ENCODE results near the gene C3orf80.
"Not testable (repeated sequence)": the region's sequence is repeated elsewhere in the genome, so short reads cannot be mapped to it uniquely, and the experiment has no call there.

C3orf80 gene

DNA sequence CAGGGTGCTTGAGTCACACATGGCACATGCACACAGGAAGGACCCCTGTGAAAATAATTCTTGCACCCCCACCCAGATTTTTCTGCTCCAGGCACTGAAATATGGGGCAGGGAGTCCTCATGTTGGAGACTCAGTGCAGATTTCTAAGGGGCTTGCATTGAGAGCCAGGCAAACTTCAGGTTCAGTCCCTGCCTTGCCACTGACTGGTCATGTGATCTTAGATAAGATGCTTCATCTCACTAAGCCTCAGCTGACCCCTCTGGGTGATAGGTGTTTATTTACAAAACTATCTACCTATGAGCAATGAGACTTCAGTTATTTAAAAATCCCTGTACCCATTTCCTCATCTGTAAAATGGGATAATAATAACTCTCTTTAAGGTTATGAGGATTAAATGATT, 30.1 kb upstream of the C3orf80 start:
- ATAC-seq (ENCODE audit: low read depth), result no peak

DNA sequence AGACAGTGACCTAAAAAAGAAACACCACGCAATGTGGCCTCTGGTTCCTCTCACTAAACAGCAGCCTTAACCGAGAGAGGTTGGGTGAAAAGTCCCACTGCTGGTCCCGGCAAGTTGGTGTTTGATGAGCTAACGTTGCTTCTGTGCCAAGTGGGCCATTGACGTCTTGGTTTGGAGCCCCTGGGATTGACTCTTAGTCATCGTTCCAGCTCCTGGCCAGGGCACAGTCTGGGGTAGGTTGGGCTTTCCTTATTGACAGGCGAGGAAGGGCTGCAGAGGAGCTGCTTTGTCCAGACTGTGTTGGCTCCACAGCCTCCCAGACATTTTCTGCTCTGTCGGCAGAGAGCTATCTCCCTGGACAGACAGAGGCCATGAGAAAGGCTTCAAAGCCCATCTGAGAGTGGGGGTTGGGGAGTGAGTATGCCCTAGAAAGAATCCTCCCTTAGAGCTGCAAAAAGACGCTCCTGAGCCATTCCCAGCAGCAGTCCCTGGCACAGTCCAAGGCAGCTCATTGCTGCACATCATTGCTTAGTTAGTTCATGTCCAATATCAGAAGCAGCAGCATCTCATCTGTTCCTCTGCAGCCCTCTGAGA, 28.6 kb upstream of the C3orf80 start:
- Mint-ChIP-seq H3K9me3 (no peaks in the 10 kb centered on the region), H3K36me3 (no peaks in the 10 kb centered on the region), H3K4me3 (no peak overlapping the region), H3K4me1 (no peaks in the 10 kb centered on the region), H3K27ac (no peak overlapping the region), H3K27me3 (no peaks in the 10 kb centered on the region)
- DNase-seq (ENCODE audit: low spot score in 2 of 2) (no peak), ATAC-seq (ENCODE audit: low read depth) (no peak)

More for the DNA sequence above, 30.1 kb upstream of the C3orf80 start:
- no peak overlapping the region for H3K27ac Mint-ChIP-seq
- H3K27me3 Mint-ChIP-seq, result no peaks in the 10 kb centered on the region
- no peaks in the 10 kb centered on the region for H3K9me3 Mint-ChIP-seq
- DNase-seq (ENCODE audit: low spot score in 2 of 2), result no peak
- H3K4me3 Mint-ChIP-seq, result no peak overlapping the region
- H3K36me3 Mint-ChIP-seq, result no peaks in the 10 kb centered on the region
- H3K4me1 Mint-ChIP-seq, result no peaks in the 10 kb centered on the region

DNA sequence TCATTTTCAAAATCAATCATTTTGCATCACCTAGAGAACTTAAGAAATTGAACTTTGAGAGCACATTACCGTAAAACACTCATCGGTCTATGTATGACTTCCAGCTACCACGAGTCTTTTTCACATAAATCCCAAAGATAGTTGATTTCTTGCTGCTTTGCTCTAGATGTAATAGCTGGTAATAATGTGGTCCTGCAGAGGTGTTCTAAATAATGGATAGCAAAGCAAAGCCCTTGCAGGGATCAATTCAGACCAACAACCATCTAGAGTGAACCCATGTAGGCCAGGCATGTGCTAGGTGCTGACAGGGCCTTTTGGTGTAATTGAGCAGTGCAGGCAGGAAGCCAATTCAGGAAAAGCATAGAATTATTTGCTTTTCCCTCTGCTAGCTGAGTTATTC, 26.1 kb upstream of the C3orf80 start:
- H3K27me3 Mint-ChIP-seq, result no peaks in the 10 kb centered on the region
- H3K27ac Mint-ChIP-seq, result no peak overlapping the region
- no peaks in the 10 kb centered on the region for H3K4me1 Mint-ChIP-seq
- no peak for ATAC-seq (ENCODE audit: low read depth)
- H3K36me3 Mint-ChIP-seq, result no peaks in the 10 kb centered on the region
- H3K4me3 Mint-ChIP-seq, result no peak overlapping the region
- no peak for DNase-seq (ENCODE audit: low spot score in 2 of 2)
- no peaks in the 10 kb centered on the region for H3K9me3 Mint-ChIP-seq

DNA sequence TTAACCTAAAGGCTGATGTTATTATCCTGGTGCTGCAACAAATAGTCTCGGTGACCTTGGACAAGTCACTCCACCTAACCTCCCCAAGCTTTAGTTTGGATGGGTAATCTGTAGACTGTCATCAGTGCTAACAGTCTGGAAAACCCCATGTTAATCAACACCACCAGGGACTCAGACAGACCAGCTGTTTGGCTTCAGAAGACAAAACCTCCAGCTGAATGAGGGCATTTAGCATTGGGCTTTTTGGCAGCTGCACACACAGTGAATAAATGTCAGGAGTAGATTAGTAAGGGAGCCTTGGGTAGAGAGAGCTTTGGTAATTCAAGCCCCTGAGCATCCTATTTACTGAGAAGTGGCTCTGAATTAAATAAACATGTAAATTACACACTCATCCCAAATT, 24.9 kb upstream of the C3orf80 start:
- Mint-ChIP-seq H3K27ac (no peak overlapping the region), H3K36me3 (no peaks in the 10 kb centered on the region), H3K4me1 (no peaks in the 10 kb centered on the region), H3K27me3 (no peaks in the 10 kb centered on the region), H3K9me3 (peaks cover 1% of the 10 kb centered on the region), H3K4me3 (no peak overlapping the region)
- DNase-seq (ENCODE audit: low spot score in 2 of 2) (no peak), ATAC-seq (ENCODE audit: low read depth) (no peak)

DNA sequence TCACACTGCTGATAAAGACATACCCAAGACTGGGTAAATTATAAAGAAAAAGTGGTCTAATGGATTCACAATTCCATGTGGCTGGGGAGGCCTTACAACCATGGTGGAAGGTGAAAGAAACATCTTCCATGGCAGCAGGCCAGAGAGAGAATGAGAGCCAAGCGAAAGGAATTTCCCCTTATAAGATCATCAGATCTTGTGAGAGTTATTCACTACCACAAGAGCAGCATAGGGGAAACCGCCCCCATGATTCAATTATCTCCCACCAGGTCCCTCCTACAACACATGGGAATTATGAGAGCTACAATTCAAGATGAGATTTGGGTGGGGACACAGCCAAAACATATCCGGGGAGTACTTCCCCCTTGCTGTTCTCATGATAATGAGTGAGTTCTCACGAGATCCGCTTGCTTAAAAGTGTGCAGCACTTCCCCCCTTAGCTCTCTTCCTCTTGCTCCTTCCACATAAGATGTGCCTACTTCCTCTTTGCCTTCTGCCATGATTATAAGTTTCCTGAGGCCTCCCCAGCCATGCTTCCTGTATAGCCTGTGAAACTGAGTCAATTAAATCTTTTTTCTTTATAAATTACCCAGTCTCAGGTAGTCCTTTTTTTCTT, 20.7 kb upstream of the C3orf80 start:
- not testable (repeated sequence) for H3K27me3 Mint-ChIP-seq; H3K4me1 Mint-ChIP-seq; DNase-seq (ENCODE audit: low spot score in 2 of 2); ATAC-seq (ENCODE audit: low read depth); H3K9me3 Mint-ChIP-seq; H3K4me3 Mint-ChIP-seq; H3K36me3 Mint-ChIP-seq; H3K27ac Mint-ChIP-seq

DNA sequence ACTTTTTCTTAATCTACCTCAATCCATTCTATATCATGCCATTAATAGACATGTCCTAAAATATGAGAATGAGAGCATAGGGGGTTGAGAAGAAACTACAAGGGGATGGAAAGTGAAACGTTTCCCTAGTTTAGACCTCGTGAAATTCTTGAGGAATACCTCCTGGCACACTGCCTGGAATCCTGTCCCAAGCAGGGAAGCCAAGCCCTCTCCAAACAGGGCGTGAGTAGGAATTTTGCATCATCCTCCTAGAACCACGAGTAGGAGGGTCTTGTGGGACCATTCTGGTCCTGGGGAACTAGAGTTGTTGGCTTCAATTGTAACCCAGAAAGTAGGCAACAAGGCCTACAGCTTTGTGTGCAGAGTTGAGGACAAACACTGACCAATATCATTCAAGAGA, 19.6 kb upstream of the C3orf80 start:
- peaks cover 2% of the 10 kb centered on the region for H3K27me3 Mint-ChIP-seq
- no peaks in the 10 kb centered on the region for H3K36me3 Mint-ChIP-seq
- H3K4me3 Mint-ChIP-seq, result no peak overlapping the region
- H3K9me3 Mint-ChIP-seq, result peaks cover 1% of the 10 kb centered on the region
- H3K27ac Mint-ChIP-seq, result no peak overlapping the region
- no peak for ATAC-seq (ENCODE audit: low read depth)
- no peaks in the 10 kb centered on the region for H3K4me1 Mint-ChIP-seq
- DNase-seq (ENCODE audit: low spot score in 2 of 2), result no peak

DNA sequence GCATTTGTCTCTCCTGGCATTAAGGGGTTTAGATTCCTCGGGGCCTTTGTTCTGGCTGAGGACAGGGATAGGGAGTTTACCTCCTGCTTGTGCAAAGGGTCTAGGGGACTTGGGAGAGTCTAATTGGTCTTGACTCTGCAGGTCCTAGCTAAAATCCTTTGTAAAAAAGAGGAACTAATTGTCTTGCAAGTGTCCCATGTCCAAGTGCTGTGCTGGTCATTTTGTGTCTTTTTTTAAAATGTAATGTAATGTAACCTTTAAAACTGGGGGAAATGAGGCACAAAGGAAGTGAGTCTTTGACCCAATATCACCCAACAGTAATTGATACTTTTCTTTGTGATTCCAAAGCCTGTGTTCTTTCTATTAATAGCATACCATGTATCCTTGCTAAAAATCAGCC, 14.9 kb upstream of the C3orf80 start:
- H3K9me3 Mint-ChIP-seq, result no peaks in the 10 kb centered on the region
- ATAC-seq (ENCODE audit: low read depth) (no peak), DNase-seq (ENCODE audit: low spot score in 2 of 2) (no peak)
- peaks cover 9% of the 10 kb centered on the region for H3K27me3 Mint-ChIP-seq
- no peak overlapping the region for H3K27ac Mint-ChIP-seq
- H3K4me3 Mint-ChIP-seq, result no peak overlapping the region
- no peaks in the 10 kb centered on the region for H3K4me1 Mint-ChIP-seq
- H3K36me3 Mint-ChIP-seq, result no peaks in the 10 kb centered on the region

DNA sequence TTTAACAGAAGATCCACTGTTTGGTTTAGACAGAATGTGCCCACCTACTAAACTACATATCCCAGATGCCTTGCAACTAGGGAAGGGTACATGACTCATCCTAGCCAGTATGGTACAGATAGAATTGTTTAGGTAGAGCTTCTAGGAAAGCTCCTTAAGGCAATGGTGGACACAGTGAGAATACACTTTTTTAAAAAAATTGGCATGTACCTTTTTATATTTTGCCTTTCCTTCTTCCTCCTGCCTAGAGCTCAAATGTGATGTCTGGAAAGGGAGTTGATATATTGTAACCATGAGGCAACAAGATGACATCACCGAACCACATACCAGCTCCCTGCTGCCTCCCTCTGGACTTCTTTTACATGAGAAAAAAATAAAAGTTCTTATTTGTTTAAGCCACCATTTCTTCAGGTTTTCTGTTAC, 14.4 kb upstream of the C3orf80 start:
- ATAC-seq (ENCODE audit: low read depth), result no peak
- Mint-ChIP-seq H3K4me1 (no peaks in the 10 kb centered on the region), H3K4me3 (no peak overlapping the region), H3K9me3 (no peaks in the 10 kb centered on the region), H3K36me3 (no peaks in the 10 kb centered on the region), H3K27me3 (peaks cover 9% of the 10 kb centered on the region), H3K27ac (no peak overlapping the region)
- no peak for DNase-seq (ENCODE audit: low spot score in 2 of 2)

DNA sequence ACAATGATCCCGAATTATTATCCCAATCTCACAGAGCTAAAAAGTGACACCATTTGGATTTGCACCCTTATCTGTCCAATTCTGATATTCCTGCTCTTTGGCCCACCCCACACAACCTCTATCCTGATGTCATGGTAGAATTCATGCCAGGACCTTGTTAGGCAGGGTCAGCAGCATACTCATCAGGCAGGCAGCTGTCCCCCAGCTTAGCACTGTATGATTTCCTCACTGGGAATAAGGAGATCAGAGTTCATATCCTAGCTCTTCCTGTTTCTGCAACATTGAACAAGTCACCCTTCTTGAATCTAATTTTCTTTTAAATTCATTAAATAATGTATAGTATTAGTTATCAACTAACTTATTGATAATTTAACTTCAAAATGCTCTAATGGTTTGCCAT, 12.0 kb upstream of the C3orf80 start:
- DNase-seq (ENCODE audit: low spot score in 2 of 2) (no peak), ATAC-seq (ENCODE audit: low read depth) (no peak)
- Mint-ChIP-seq H3K27ac (no peak overlapping the region), H3K4me3 (no peak overlapping the region), H3K36me3 (no peaks in the 10 kb centered on the region), H3K4me1 (no peaks in the 10 kb centered on the region), H3K27me3 (peaks cover 14% of the 10 kb centered on the region), H3K9me3 (no peaks in the 10 kb centered on the region)

DNA sequence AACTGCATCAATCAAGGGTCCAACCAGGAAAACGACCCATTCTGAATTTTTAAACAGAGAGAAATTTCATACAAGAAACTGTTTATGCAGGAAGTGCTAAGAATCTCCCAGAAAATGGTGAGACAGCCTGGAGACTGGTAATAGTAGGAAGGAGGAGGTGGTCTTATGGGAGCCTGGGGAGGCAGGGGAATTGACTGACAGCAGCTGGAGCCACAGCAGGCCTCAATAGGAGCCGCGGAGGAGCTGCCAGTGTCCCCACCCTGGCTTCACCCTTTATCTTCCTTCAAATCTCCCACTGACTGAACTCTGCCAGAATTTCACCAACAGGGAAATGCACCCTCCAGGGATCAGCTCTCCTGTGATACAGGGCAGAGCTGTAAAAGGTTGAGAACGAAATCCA, 7.5 kb upstream of the C3orf80 start:
- ATAC-seq (ENCODE audit: low read depth) (no peak), DNase-seq (ENCODE audit: low spot score in 2 of 2) (no peak)
- H3K4me1 Mint-ChIP-seq, result no peaks in the 10 kb centered on the region
- no peaks in the 10 kb centered on the region for H3K36me3 Mint-ChIP-seq
- no peak overlapping the region for H3K4me3 Mint-ChIP-seq
- no peak overlapping the region for H3K27ac Mint-ChIP-seq
- no peaks in the 10 kb centered on the region for H3K9me3 Mint-ChIP-seq
- peaks cover 25% of the 10 kb centered on the region for H3K27me3 Mint-ChIP-seq

DNA sequence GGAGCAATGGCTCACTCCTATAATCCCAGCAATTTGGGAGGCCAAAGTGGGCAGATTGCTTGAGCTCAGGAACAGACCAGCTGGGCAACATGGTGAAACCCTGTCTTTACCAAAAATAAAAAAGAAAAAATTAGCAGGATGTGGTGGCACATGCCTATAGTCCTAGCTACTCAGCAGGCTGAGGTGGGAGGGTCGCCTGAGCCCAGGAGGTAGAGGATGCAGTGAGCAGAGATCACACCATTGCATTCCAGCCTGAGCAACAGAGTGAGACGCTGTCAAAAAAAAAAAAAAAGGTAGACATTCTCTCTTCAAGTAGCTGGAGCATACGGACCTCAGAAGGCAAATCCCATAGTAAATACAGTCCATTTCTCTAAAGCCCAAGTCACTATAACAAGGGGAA, 7.1 kb upstream of the C3orf80 start:
- Mint-ChIP-seq H3K27ac (no peak overlapping the region), H3K4me1 (no peaks in the 10 kb centered on the region), H3K36me3 (no peaks in the 10 kb centered on the region), H3K27me3 (peaks cover 23% of the 10 kb centered on the region), H3K9me3 (no peaks in the 10 kb centered on the region), H3K4me3 (no peak overlapping the region)
- ATAC-seq (ENCODE audit: low read depth) (no peak), DNase-seq (ENCODE audit: low spot score in 2 of 2) (no peak)

DNA sequence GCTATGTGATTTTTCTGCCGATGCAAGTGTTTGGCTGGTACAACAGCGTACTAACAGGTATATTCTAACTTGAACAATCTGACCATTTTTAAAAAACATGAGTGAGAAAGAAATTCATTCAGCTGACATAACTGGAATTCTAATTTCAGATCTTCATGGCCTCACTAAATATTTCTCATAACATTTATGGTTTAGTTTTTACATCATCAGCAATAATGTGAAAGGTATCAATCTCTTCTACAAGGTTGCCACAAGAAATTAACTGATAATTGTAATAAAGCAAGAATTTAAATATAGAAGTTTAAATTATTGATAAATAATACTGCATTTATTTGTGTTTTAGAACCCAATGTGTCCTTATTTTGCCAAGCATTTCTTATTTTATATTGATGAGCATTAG, 5.2 kb upstream of the C3orf80 start:
- DNase-seq (ENCODE audit: low spot score in 2 of 2) (no peak), ATAC-seq (ENCODE audit: low read depth) (no peak)
- Mint-ChIP-seq H3K36me3 (no peaks in the 10 kb centered on the region), H3K4me3 (no peak overlapping the region), H3K27me3 (peaks cover 28% of the 10 kb centered on the region), H3K27ac (no peak overlapping the region), H3K9me3 (no peaks in the 10 kb centered on the region), H3K4me1 (peaks cover 9% of the 10 kb centered on the region)

DNA sequence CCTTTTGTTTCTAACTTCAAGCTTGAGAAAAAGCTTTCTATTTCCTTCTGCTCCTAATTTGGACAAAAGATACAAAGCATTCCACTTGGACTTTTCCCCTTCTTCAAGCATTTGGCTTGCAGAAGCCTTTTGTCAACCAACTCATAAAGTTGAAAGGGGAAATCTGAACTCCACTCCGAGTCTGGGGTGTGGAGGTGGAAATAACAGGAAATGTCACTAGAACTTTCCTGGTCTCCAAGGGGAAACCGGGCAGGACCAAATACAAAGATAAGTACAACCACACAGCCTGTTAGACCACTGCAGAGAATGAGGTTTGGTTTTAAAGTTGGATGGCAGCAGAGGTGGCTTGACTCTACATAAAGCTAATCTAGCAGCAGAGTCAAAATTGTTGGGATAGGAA, 4.2 kb upstream of the C3orf80 start:
- Mint-ChIP-seq H3K9me3 (no peaks in the 10 kb centered on the region), H3K27ac (no peak overlapping the region), H3K36me3 (no peaks in the 10 kb centered on the region), H3K4me1 (peaks cover 9% of the 10 kb centered on the region), H3K4me3 (no peak overlapping the region), H3K27me3 (peaks cover 28% of the 10 kb centered on the region)
- DNase-seq (ENCODE audit: low spot score in 2 of 2) (no peak), ATAC-seq (ENCODE audit: low read depth) (no peak)

DNA sequence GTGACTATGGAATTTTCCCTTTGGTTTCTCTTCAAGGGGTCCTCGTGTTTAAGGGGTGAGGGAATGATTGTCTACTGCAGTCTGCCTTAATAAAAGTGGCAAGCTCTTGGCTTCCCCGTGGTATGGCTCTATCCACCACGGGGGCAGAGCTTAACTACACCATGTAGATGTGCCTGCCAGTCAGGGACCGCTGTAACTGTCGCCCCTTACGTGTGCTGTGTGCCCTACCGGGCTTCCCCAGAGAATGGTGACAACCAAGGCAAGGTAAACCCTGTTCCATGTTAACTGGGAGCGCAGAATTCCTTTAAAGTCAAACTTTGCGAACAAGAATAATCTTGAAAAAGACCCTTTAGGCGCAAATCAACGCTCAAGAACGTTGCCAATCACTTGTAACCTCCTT, 966 bp upstream of the C3orf80 start:
- ATAC-seq (ENCODE audit: low read depth) (no peak), DNase-seq (ENCODE audit: low spot score in 2 of 2) (no peak)
- no peaks in the 10 kb centered on the region for H3K9me3 Mint-ChIP-seq
- peaks cover 16% of the 10 kb centered on the region for H3K4me1 Mint-ChIP-seq
- no peak overlapping the region for H3K4me3 Mint-ChIP-seq
- H3K36me3 Mint-ChIP-seq, result no peaks in the 10 kb centered on the region
- no peak overlapping the region for H3K27ac Mint-ChIP-seq
- H3K27me3 Mint-ChIP-seq, result peaks cover 24% of the 10 kb centered on the region

DNA sequence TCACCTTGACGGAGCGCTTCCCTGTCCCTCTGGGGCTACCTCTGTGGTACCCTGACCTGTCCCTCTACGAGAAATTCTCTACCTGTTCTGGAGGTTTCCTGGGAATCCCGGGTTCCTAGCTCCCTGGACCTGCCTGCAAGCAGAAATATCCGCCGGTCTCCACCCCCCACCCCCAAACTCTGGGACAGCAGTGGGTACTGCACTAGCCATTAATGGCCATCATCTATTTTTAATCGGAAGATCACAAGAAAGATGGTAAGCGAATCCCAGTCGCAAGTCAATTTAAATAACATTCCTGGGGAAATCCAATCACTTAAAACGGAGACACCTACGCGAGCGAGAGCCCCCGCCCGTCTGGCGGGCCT, 429 bp upstream of the C3orf80 start:
- no peak for DNase-seq (ENCODE audit: low spot score in 2 of 2)
- H3K4me1 Mint-ChIP-seq, result peaks cover 16% of the 10 kb centered on the region
- peak overlapping the region; percentile 74 for H3K4me3 Mint-ChIP-seq
- peaks cover 22% of the 10 kb centered on the region for H3K27me3 Mint-ChIP-seq
- no peak overlapping the region for H3K27ac Mint-ChIP-seq
- H3K9me3 Mint-ChIP-seq, result no peaks in the 10 kb centered on the region
- no peaks in the 10 kb centered on the region for H3K36me3 Mint-ChIP-seq
- no peak for ATAC-seq (ENCODE audit: low read depth)
